K562 (cell line): Measurements from ENCODE around the gene RGS9. TPM values are rescaled to one million over a fixed set of nuclear protein-coding genes. Genes with fewer than 3 reads are reported as not detected.

Source experiments
- BDP1 ChIP-seq: IDR thresholded peaks from 3 replicates; pipeline ENCODE4 v1.6.1; 2011; ENCODE audit not compliant: insufficient read length, insufficient read depth
- FOSL1 ChIP-seq: fragments of 200-800 bp; sonication (Bioruptor generic); conservative IDR thresholded peaks from 2 replicates; pipeline ENCODE4 v1.6.1; 2016; ENCODE audit warnings: missing genetic modification characterization, missing compliant biosample characterization
- HDAC1 ChIP-seq, 2 experiments: fragments of 450-650 bp; IDR thresholded peaks; 2 replicates each; pipeline ENCODE4 v1.6.1; 2016 to 2017; ENCODE audit warnings: inconsistent platforms in 1 of 2, mild to moderate bottlenecking in 1 of 2, moderate library complexity in 1 of 2
- HLTF ChIP-seq: fragments of 450-650 bp; IDR thresholded peaks from 2 replicates; pipeline ENCODE4 v1.6.1; 2016
- JUN ChIP-seq, 2 experiments: sonication (generic) in 1 of 2; formaldehyde crosslinking in 1 of 2; IDR thresholded peaks; 2 replicates each; pipeline versions ENCODE4 v1.6.1 to v1.8.0; 2012 to 2022; ENCODE audit warnings: borderline replicate concordance in 2 of 2, mild to moderate bottlenecking in 2 of 2, improper control_type of control experiment in 1 of 2, low read depth in 1 of 2, low read length in 1 of 2, missing genetic modification reagents in 1 of 2
- KLF13 ChIP-seq: fragments of 450-650 bp; IDR thresholded peaks from 2 replicates; pipeline ENCODE4 v1.6.1; 2016; ENCODE audit warnings: missing genetic modification characterization, low read depth, mild to moderate bottlenecking, missing compliant biosample characterization, moderate library complexity, borderline replicate concordance
- NBN ChIP-seq: fragments of 450-650 bp; IDR thresholded peaks from 2 replicates; pipeline ENCODE4 v1.6.1; 2016; ENCODE audit warnings: low read depth, mild to moderate bottlenecking
- NCOR1 ChIP-seq: fragments of 450-650 bp; IDR thresholded peaks from 2 replicates; pipeline ENCODE4 v1.6.1; 2016; ENCODE audit warnings: mild to moderate bottlenecking, moderate library complexity
- NFE2 ChIP-seq: IDR thresholded peaks from 2 replicates; pipeline ENCODE4 v1.6.1; 2014; ENCODE audit warnings: antibody characterized with exemption, low read depth
- NR0B1 ChIP-seq: fragments of 450-650 bp; IDR thresholded peaks from one replicate; pipeline ENCODE4 v1.6.1; 2018; ENCODE audit warnings: mild to moderate bottlenecking, moderate library complexity; ENCODE audit not compliant: partially characterized antibody
- PBX2 ChIP-seq, 2 experiments: IDR thresholded peaks in 1 of 2; conservative IDR thresholded peaks in 1 of 2; 2 replicates each; pipeline ENCODE4 v1.6.1; 2016; ENCODE audit warnings: low read depth in 2 of 2, mild to moderate bottlenecking in 1 of 2, missing compliant biosample characterization in 1 of 2, missing genetic modification characterization in 1 of 2, moderate library complexity in 1 of 2
- PHB2 ChIP-seq: fragments of 450-650 bp; IDR thresholded peaks from 2 replicates; pipeline ENCODE4 v1.6.1; 2017; ENCODE audit warnings: low read depth
- POLR3A ChIP-seq: IDR thresholded peaks from 2 replicates; pipeline ENCODE4 v1.6.1; 2011; ENCODE audit warnings: borderline replicate concordance, mild to moderate bottlenecking, moderate library complexity; ENCODE audit not compliant: insufficient read length, insufficient read depth; ENCODE audit errors: extremely low read depth
- SMARCA4 ChIP-seq: fragments of 450-650 bp; IDR thresholded peaks from 2 replicates; pipeline ENCODE4 v1.6.1; 2016
- SNIP1 ChIP-seq: fragments of 450-650 bp; IDR thresholded peaks from 2 replicates; pipeline ENCODE4 v1.7.1; 2017; ENCODE audit warnings: low read depth, mild to moderate bottlenecking
- TARDBP ChIP-seq: fragments of 450-650 bp; IDR thresholded peaks from 2 replicates; pipeline ENCODE4 v1.6.1; 2016
- TFE3 ChIP-seq: fragments of 450-650 bp; formaldehyde crosslinking; IDR thresholded peaks from 2 replicates; pipeline ENCODE4 v1.4.0; 2020; ENCODE audit warnings: mild to moderate bottlenecking, mixed read lengths
- TGIF2 ChIP-seq: sonication (generic); formaldehyde crosslinking; IDR thresholded peaks from 2 replicates; pipeline ENCODE4 v1.8.1; 2022; ENCODE audit warnings: mild to moderate bottlenecking, missing genetic modification reagents, moderate library complexity
- ZNF143 ChIP-seq: sonication (generic); formaldehyde crosslinking; IDR thresholded peaks from 2 replicates; pipeline ENCODE4 v1.9.0; 2022; ENCODE audit warnings: mild to moderate bottlenecking, missing genetic modification reagents
- ZNF224 ChIP-seq: sonication (generic); formaldehyde crosslinking; IDR thresholded peaks from 2 replicates; pipeline ENCODE4 v1.8.0; 2022; ENCODE audit warnings: mild to moderate bottlenecking, missing genetic modification reagents
- ZNF24 ChIP-seq: fragments of 450-650 bp; IDR thresholded peaks from 2 replicates; pipeline ENCODE4 v1.6.1; 2016
- ZNF3 ChIP-seq: fragments of 250-450 bp; sonication (Bioruptor Pico); IDR thresholded peaks from 2 replicates; pipeline ENCODE4 v1.5.0; 2021; ENCODE audit warnings: mild to moderate bottlenecking, moderate library complexity
- ZNF561 ChIP-seq: fragments of 450-650 bp; formaldehyde crosslinking; conservative IDR thresholded peaks from 2 replicates; pipeline ENCODE4 v1.4.0; 2020; ENCODE audit warnings: mild to moderate bottlenecking, moderate library complexity
- ZNF696 ChIP-seq: fragments of 250-450 bp; sonication (Bioruptor Pico); conservative IDR thresholded peaks from 2 replicates; pipeline ENCODE4 v1.4.0; 2020; ENCODE audit warnings: mild to moderate bottlenecking, moderate library complexity
- polyA plus RNA-seq, 8 experiments: library from polyadenylated mRNA; depleted of rRNA in 4 of 8; stranded (reverse) in 5 of 8; unstranded in 3 of 8; fragments of >200 nt; fragmentation: Nextera tagmentation in 2 of 8; fragmentation: Illumina TruSeq in 1 of 8; extraction: Ambion mirVana in 2 of 8; extraction: Trizol in 1 of 8; gene quantifications; 2 replicates each; pipeline versions ENCODE4 v1.2.1 to v1.2.3, GENCODE V29; 2011 to 2014; ENCODE audit warnings: inconsistent platforms in 1 of 8, missing spikeins in 1 of 8
- total RNA-seq, 7 experiments: library from RNA; depleted of rRNA in 6 of 7; stranded (reverse); fragments of >200 nt in 6 of 7; fragmentation: Illumina TruSeq in 2 of 7; extraction: Trizol in 2 of 7; gene quantifications; 2 replicates each; pipeline versions ENCODE4 v1.2.1 to v1.2.3, GENCODE V29; 2011 to 2021; ENCODE audit warnings: low replicate concordance in 1 of 7

Gene RGS9
- total and polyA plus RNA-seq, 9 of the 15 experiments (the other 6 are each of a cell fraction or from before 2014, with no cell fraction given) = 0.18 to 1.4 (median 0.55) TPM

GRCh38 chr17:65092262-65092661 is 44.9 kb upstream of the RGS9 start (continued):
- peak; percentile 70; the same call in 1 of the 2 replicates for TF ChIP-seq SMARCA4
- no peak for TF ChIP-seq TARDBP
- TF ChIP-seq TFE3 (CRISPR knock-in tag) = no peak
- TF ChIP-seq NCOR1 = no peak
- TF ChIP-seq NR0B1 = no peak
- no peak for TF ChIP-seq NBN
- no peak for TF ChIP-seq ZNF24
- TF ChIP-seq HLTF = no peak
- no peak for TF ChIP-seq PHB2
- TF ChIP-seq SNIP1 = no peak
- TF ChIP-seq ZNF561 = no peak
- TF ChIP-seq POLR3A = no peak
- TF ChIP-seq FOSL1 (tag) = peak; percentile 93
- TF ChIP-seq NFE2 = peak; percentile 35; the same call in 1 of the 2 replicates
- peak; percentile 57; the same call in 1 of the 2 replicates for TF ChIP-seq JUN (IDR thresholded peaks at IDR 0.05; ENCODE audit: borderline replicate concordance, low read depth, low read length)
- no peak for TF ChIP-seq JUN (CRISPR knock-in tag; IDR thresholded peaks at IDR 0.05; ENCODE audit: borderline replicate concordance)
- no peak for TF ChIP-seq BDP1
- no peak for TF ChIP-seq ZNF224 (CRISPR knock-in tag)
- no peak for TF ChIP-seq ZNF3 (CRISPR knock-in tag)
- no peak for TF ChIP-seq ZNF696 (CRISPR knock-in tag)
- no peak for TF ChIP-seq HDAC1 (IDR thresholded peaks at IDR 0.05)
- TF ChIP-seq ZNF143 (CRISPR knock-in tag) = no peak
- no peak for TF ChIP-seq PBX2 (CRISPR knock-in tag; IDR thresholded peaks at IDR 0.05; ENCODE audit: low read depth)
- TF ChIP-seq PBX2 (tag; conservative IDR thresholded peaks at IDR 0.05; ENCODE audit: low read depth) = no peak
- no peak for TF ChIP-seq KLF13
- no peak for TF ChIP-seq TGIF2
